T-helper 2 cell treated with Interferon-gamma antibody and Interleukin-4, amounts not matched to agents 100 ng/mL and 5 ng/mL, for 36 hours (primary cell): Measurements from ENCODE around the gene SYT14. TPM values are rescaled to one million over a fixed set of nuclear protein-coding genes. Genes with fewer than 3 reads are reported as not detected.
"Not testable (repeated sequence)": the region's sequence is repeated elsewhere in the genome, so short reads cannot be mapped to it uniquely, and the experiment has no call there.

ENCODE experiments used
- intact Hi-C: fragments of 100-400 bp; cut with micrococcal nuclease; formaldehyde crosslinking; loops from one replicate; pipeline ENCODE4 v1.15.1; 2023
- total RNA-seq: library from RNA; stranded (reverse); gene quantifications from 2 replicates; pipeline ENCODE4 v1.2.3, GENCODE V29; 2022

Gene SYT14
- not detected in 2 replicates for total RNA-seq

- intact Hi-C loops: no loop called here
Observed at GRCh38 chr1:209937996-209938959, at the start of gene SYT14. Gene SYT14, plus strand, starts transcription at chr1:209938217. Its CDS starts 48 bp downstream, at chr1:209938265.

- intact Hi-C loops: loop anchor here (10.0 kb wide), 1 partner anchor 356 kb away; no protein-coding TSS in a partner anchor
Observed at GRCh38 chr1:209888291-209889076, 49.5 kb upstream of the SYT14 start.

- intact Hi-C loops: loop anchor here (10.0 kb wide), 1 partner anchor 356 kb away; no protein-coding TSS in a partner anchor
Observed at GRCh38 chr1:209889077-209889418, 49.0 kb upstream of the SYT14 start.

GRCh38 chr1:209890641-209891330 is 47.2 kb upstream of the SYT14 start:
- intact Hi-C loops: no loop called here

GRCh38 chr1:209893751-209894150 is 44.3 kb upstream of the SYT14 start:
- intact Hi-C loops: no loop called here

GRCh38 chr1:209895709-209896108 is 42.3 kb upstream of the SYT14 start:
- intact Hi-C loops: no loop called here

- intact Hi-C loops: no loop called here
Observed at GRCh38 chr1:209896346-209896745, 41.7 kb upstream of the SYT14 start.

- intact Hi-C loops: not testable (repeated sequence)
Observed at GRCh38 chr1:209898271-209898670, 39.7 kb upstream of the SYT14 start.

GRCh38 chr1:209898851-209899250 is 39.2 kb upstream of the SYT14 start:
- intact Hi-C loops: not testable (repeated sequence)

- intact Hi-C loops: no loop called here
Observed at GRCh38 chr1:209899948-209900347, 38.1 kb upstream of the SYT14 start.

- intact Hi-C loops: no loop called here
Observed at GRCh38 chr1:209900734-209901133, 37.3 kb upstream of the SYT14 start.

GRCh38 chr1:209901211-209901610 is 36.8 kb upstream of the SYT14 start:
- intact Hi-C loops: no loop called here

- intact Hi-C loops: not testable (repeated sequence)
Observed at GRCh38 chr1:209904774-209905173, 33.2 kb upstream of the SYT14 start.

GRCh38 chr1:209911746-209912145 is 26.3 kb upstream of the SYT14 start:
- intact Hi-C loops: no loop called here

GRCh38 chr1:209912306-209912705 is 25.7 kb upstream of the SYT14 start:
- intact Hi-C loops: no loop called here

GRCh38 chr1:209919637-209920036 is 18.4 kb upstream of the SYT14 start:
- intact Hi-C loops: not testable (repeated sequence)

GRCh38 chr1:209920844-209921243 is 17.2 kb upstream of the SYT14 start:
- intact Hi-C loops: no loop called here

- intact Hi-C loops: no loop called here
Observed at GRCh38 chr1:209924390-209924789, 13.6 kb upstream of the SYT14 start.

- intact Hi-C loops: no loop called here
Observed at GRCh38 chr1:209926045-209926444, 12.0 kb upstream of the SYT14 start.

GRCh38 chr1:209927466-209927865 is 10.6 kb upstream of the SYT14 start:
- intact Hi-C loops: no loop called here

GRCh38 chr1:209929751-209930150 is 8.3 kb upstream of the SYT14 start:
- intact Hi-C loops: no loop called here

GRCh38 chr1:209931141-209931540 is 6.9 kb upstream of the SYT14 start:
- intact Hi-C loops: no loop called here
